NCI-H460 (cell line): ENCODE measurements around the gene CDKN2C. TPM values are rescaled to one million over a fixed set of nuclear protein-coding genes. Genes with fewer than 3 reads are reported as not detected.

Source experiments
- DNase-seq: peaks from one replicate; pipeline ENCODE4 v3.0.0-alpha.2; 2016; ENCODE audit warnings: low read depth; ENCODE audit errors: extremely low read depth
- total RNA-seq: library from RNA; depleted of rRNA; stranded (reverse); fragments of >200 nt; shearing (Covaris generic); gene quantifications from 2 replicates; pipeline ENCODE4 v1.2.3, GENCODE V29; 2014

The CDKN2C gene
- total RNA-seq, 1 experiment from 2014 or later: 6.7 TPM

GRCh38 chr1:50959913-50960844 is 9.9 kb upstream of the CDKN2C start, which contains the start of gene FAF1:
Gene FAF1, minus strand, starts transcription at chr1:50960267. Its CDS starts 456 bp downstream, at chr1:50959811.
- peak; percentile 89 for DNase-seq

GRCh38 chr1:50964863-50965262 is 5.2 kb upstream of the CDKN2C start:
- DNase-seq: no peak

- no peak for DNase-seq
Observed at GRCh38 chr1:50966991-50967390, 3.1 kb upstream of the CDKN2C start.

- DNase-seq: no peak
Observed at GRCh38 chr1:50967416-50968157, 2.5 kb upstream of the CDKN2C start.

GRCh38 chr1:50968158-50968820 is 1.8 kb upstream of the CDKN2C start:
- DNase-seq: peak; percentile 75

- DNase-seq: no peak
Observed at GRCh38 chr1:50968821-50969610, 1.0 kb upstream of the CDKN2C start.

GRCh38 chr1:50970509-50970887 is 453 bp downstream of the CDKN2C start:
- no peak for DNase-seq

GRCh38 chr1:50970931-50971582 is 1.0 kb downstream of the CDKN2C start:
- no peak for DNase-seq

- no peak for DNase-seq
Observed at GRCh38 chr1:50971748-50972305, 1.8 kb downstream of the CDKN2C start.

- DNase-seq: no peak
Observed at GRCh38 chr1:50972766-50973165, 2.7 kb downstream of the CDKN2C start.

- no peak for DNase-seq
Observed at GRCh38 chr1:50973255-50973654, 3.2 kb downstream of the CDKN2C start.

- no peak for DNase-seq
Observed at GRCh38 chr1:50973875-50974617, 4.0 kb downstream of the CDKN2C start.

GRCh38 chr1:50974618-50974935 is 4.5 kb downstream of the CDKN2C start:
- DNase-seq: no peak

GRCh38 chr1:50975436-50975835 is 5.4 kb downstream of the CDKN2C start:
- no peak for DNase-seq

- no peak for DNase-seq
Observed at GRCh38 chr1:50976111-50976889, 6.3 kb downstream of the CDKN2C start.

GRCh38 chr1:50976890-50977574 is 7.0 kb downstream of the CDKN2C start:
- DNase-seq: no peak

- DNase-seq: no peak
Observed at GRCh38 chr1:50977575-50978143, 7.6 kb downstream of the CDKN2C start.
